ENCODE measurements around the gene F2R.

Gene F2R

DNA sequence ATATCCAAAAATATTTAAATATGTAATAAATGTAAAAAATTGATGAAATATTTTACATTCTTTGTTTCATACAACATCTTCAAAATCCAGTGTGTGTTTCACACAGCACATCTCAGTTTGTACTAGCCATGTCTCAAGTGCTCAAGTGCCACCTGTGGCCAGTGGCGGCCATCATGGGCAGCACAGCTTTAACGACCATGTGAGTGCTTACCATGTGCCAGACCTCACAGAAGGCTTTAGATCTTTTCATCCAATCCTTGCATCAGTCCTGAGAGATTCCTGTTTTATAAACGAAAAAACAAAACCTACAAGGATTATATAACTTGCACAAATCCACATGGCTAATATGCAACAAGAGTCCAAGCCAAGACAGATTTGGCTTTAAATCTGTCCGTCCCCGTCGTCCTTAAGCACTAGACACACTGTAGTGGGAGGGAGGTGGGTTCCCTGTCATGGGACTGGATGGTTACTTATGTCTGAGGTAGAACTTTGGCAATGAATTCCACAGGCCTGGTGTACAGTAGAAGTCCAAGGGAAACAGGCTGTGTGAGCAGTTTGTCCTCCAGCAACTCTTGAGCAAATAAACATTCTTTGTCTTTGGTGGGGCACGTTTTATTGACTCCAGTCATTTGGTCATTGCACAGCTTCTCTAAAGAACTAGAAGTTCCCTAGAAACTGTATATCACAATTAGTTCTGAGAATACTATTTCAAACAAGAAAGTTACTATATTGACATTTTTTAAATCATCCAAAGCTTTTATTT, 25.0 kb upstream of the F2R start:
- no peak for DNase-seq (ENCODE audit: low read depth, low spot score)

DNA sequence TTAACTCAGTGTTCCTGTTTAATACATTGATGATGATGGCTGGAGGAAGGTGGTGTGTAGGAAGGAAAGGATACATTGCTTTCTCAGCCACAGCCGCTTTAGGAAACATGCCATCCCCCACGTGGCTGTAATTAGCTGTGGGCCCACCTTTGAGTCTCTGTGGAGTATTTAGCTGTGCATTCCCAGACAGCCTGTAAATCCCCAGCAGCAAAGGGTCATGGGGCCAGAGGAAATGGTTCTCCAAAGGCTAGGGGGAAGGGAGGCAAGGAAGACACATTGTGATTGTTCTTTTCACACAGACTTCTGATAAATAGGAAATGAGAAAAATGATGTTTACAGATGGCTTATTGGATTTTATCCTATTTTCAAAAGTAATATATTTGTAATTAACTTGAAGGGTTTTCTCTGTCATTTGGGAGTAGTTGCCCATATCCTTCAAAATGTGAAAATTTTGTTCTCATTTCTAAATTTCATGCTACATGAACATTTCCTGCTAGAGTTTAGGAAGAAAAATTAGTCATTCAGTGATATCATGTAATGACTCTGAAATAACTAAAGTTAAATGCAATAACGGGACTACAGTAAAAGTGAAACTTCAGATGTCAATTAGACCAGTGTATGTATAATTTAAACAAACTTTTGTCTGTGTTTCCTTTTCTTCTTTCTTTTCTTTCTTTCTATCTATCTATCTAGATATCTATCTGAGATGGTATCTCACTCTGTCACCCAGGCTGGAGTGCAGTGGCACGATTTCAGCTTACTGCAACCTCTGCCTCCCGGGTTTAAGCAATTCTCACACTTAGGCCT, 24.3 kb upstream of the F2R start:
- DNase-seq (ENCODE audit: low read depth, low spot score) = peak; percentile 23

DNA sequence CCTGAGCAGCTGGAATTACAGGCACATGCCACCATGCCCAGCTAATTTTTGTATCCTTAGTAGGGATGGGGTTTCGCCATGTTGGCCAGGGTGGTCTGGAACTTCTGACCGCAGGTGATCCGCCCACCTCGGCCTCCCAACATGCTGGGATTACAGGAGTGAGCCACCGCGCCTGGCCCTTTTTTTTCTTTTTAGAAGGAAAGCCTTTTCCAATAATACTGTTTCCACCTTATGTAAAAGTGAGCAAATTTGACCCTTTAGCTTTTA, 23.7 kb upstream of the F2R start:
- DNase-seq (ENCODE audit: low read depth, low spot score) = no peak

DNA sequence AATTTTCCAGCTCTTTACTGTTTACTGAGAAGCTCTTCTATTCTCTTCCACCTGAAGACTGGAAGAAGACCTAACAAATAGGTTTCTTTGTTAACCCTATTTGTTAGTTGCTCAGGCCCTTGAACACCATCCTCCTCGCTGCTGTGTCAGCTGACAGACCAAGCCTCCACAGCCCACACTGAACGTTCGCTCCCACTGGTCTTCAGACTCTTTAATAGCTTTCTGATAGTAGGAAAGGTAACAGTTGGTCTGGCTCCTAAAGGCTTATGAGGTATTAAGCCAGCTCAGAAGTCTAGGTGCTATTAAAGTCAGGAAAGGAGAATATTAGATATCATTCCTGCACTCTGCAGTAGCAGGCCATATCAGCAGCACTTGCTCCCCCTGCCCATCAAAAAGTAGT, 23.3 kb upstream of the F2R start:
- DNase-seq (ENCODE audit: low read depth, low spot score) = no peak

DNA sequence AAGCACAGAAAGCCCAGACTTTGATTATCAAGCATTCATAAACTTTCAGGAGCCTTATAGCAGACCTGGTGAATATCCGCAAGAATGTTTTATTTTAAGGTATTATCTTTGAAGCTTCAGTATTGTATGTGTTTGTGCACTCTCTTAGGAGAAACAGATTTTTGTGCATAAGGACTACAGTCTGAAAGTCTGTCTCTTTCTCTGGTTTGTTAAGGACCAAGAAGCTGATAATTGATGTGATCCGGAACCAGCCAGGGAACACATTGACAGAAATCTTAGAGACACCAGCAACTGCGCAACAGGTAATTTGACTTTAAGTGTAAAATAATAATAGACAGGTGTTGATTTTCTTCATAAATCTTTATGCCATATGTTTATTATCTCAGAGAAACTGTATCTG, 22.8 kb upstream of the F2R start:
- DNase-seq (ENCODE audit: low read depth, low spot score) = no peak

DNA sequence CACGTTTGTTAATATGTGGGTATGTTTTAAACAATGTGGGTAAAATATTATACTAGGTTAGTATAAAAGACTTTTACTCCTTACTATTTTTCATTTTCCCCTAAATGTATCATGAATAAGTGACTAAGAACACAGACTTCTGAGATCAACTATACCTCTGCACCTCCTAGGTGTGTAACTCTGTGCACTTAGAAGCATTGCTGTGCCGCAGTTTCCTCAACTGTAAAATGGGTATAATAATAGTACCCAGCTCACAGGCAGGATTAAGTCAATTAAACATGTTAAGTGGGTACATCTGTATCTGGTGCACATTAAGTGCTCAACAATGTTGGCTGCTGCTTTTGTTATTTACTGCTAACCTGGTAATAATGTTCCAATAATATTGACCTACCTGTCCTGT, 21.6 kb upstream of the F2R start:
- DNase-seq (ENCODE audit: low read depth, low spot score) = no peak

DNA sequence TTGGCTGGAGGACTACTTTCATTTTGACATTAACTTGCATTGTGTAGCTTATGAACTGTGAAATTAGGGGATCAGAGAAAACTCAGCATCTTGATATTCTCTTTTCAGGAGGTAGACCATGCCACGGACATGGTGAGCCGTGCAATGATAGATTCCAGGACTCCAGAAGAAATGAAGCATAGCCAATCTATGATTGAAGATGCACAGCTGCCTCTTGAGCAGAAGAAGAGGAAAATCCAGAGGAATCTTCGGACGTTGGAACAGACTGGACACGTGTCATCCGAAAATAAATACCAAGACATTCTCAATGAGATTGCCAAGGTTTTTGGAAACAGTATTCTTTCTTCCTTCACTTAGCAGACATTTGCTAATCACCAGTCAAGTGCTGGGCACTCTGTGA, 20.6 kb upstream of the F2R start:
- no peak for DNase-seq (ENCODE audit: low read depth, low spot score)

DNA sequence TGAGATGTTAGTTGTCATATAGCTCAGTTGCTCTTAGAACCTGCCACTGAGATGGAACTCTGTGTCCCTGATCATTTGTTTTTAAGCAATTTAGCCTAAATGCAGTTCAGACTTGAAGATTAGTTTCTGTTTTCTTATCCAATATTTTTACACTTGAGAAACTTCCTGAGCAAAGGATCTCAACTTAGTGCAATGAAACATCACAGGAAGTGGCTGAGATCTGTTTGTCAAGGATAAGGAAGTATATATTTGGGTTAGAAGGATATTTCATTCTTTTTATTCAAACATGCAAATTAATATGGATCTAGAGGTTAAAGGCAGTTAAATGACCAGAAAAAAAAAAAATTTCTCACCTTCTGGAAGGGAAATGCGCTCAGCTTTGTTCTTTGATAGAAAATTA, 19.7 kb upstream of the F2R start:
- DNase-seq (ENCODE audit: low read depth, low spot score) = no peak

DNA sequence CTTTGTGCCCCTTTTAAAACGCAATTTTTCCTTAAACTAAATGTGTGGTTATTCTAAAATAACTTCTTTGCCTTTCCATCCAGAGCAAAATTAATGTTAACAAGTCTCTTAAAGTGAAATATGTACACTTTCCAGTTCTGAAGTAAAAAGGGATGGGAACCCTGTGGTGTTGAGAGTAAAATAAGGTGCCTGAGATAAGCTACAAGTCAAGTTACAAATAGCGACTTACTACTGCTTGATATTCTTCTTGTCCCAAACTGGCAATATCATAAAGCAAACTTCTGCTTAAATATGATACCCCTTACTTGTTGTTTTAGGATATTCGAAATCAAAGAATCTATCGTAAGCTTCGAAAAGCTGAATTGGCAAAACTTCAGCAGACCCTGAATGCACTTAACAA, 18.3 kb upstream of the F2R start:
- DNase-seq (ENCODE audit: low read depth, low spot score) = no peak

DNA sequence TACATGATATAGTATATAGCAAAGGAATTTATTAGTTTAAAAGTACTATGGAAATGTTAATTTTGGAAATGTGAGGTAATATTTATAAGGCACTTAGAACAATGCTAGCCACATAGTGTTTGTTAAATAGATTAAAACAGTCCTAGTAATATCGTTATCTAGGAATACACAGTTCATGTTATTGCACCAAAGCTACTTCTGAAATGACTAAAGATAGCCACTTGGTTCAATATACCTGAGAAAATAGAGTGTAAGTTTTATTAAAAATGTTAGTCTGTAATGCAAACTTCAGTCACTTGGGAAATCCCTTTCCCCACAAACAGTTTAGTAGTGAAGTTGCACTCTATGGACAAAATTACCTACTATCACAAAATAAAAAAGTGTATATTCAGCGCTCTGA, 15.4 kb upstream of the F2R start:
- DNase-seq (ENCODE audit: low read depth, low spot score) = no peak

DNA sequence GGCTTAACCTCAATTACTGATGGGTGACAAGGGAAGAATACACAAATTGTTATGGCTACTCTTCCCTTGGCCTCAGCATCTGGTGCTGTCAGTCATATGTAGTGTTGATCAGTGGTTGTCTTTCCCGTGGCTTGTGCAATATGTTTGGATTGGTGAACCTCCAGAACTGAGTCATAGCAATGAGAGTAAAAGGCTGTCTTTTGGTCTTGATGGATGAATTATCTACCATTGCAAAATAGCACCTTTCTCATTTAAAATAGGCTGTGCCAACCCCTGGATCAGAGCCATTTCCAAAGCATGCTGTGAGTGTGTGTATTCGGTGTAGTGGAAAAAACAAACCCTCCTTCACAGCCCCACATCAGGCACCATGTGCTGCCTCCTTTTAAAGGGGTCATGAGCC, 14.6 kb upstream of the F2R start:
- no peak for DNase-seq (ENCODE audit: low read depth, low spot score)

DNA sequence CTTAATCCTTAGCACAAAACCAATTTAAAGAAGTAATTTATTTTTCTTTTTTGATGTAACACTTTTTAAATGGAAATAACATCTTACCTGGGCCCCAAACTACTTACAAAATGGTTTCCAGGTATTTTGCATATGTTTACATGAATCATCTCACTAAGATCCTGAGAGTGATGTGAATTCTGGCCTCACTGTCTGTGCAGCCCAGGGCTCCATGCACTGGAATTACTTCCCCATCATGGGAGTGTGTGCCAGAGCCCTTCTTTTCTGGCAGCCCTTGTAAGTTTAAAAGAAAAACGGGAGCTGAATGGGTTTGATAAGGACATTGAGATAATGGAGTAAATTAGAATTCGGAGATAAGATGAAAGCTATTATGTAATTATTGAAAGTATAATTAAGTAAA, 12.2 kb upstream of the F2R start:
- no peak for DNase-seq (ENCODE audit: low read depth, low spot score)

DNA sequence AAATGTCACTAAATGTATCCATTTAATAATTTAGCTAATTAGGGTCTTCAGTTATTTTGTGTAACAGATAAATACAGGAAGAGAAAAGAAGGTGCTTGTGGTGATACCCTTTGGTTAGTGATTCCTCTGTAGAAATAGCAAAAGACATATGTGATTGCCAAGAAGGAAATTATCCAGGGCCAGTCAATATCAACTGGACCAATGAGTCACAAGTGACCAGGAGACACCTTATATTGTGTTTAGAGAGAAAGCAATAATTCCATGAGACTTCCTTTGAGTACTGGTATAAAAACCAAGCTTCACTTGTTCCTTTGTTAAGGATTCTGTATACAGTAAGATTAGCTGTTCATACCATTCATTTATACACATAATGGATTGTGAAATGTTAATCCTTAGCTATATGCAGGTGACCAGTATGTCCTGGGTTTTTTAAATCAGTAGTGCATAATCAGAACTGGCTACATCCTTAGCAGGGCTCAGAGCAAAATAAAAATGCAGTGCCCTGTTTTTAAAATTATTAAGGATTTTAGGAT, 11.7 kb upstream of the F2R start:
- DNase-seq (ENCODE audit: low read depth, low spot score) = no peak

DNA sequence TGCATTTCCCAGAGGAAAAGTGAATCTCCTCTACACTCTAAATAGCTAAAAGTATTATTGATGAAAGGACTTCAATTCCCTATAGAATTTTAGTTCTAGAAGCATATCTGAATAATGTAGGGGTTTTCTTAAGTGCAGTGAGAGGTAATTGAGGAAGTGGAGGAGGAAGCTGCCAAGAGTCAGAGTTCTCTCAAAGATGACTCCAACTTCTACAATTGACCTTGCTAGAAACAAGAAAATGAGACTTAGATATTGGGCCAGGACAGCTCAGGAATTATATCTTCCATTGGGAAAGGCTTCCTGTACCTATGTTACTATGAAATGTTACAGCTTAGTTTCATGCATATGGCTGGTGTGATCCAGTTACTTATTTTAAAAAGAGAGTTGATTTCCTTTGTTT, 10.4 kb upstream of the F2R start:
- no peak for DNase-seq (ENCODE audit: low read depth, low spot score)

DNA sequence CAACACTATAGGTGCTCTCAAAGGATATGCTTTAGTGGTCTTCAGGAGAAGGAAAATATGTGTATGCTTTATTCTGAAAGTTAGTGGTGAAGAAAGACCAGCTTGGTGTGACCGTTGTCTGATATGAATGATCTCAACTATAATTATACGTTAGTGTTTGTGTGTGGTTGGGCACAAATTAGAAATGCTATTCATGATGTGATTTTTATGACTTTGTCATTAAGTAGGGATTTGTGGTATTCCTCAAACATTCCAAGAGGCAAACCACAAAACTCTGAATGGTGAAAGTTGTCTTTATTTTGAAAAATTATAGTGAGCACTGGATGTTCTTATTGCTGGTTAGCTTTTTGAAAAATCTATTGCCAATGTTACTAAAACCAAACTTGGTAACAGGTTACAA, 6.2 kb upstream of the F2R start:
- no peak for DNase-seq (ENCODE audit: low read depth, low spot score)

DNA sequence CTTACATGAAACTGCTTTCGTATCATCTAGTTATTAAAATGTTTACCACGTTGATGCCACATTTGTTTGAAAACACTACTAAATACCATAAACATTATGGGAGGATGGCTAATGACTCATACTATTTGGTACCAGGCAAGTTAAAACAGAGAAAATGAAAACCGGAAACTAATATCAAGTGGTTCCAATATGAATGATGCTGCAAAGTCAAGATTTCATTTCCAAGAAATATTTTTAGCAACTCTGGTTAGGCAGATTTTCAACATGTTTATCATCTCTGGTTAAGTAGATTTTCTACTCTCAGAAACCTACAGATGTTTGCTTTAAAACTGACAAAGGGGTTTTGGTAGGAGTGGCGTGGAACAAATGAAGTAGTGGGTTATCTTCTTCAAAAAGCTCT, 4.9 kb upstream of the F2R start:
- DNase-seq (ENCODE audit: low read depth, low spot score) = no peak

DNA sequence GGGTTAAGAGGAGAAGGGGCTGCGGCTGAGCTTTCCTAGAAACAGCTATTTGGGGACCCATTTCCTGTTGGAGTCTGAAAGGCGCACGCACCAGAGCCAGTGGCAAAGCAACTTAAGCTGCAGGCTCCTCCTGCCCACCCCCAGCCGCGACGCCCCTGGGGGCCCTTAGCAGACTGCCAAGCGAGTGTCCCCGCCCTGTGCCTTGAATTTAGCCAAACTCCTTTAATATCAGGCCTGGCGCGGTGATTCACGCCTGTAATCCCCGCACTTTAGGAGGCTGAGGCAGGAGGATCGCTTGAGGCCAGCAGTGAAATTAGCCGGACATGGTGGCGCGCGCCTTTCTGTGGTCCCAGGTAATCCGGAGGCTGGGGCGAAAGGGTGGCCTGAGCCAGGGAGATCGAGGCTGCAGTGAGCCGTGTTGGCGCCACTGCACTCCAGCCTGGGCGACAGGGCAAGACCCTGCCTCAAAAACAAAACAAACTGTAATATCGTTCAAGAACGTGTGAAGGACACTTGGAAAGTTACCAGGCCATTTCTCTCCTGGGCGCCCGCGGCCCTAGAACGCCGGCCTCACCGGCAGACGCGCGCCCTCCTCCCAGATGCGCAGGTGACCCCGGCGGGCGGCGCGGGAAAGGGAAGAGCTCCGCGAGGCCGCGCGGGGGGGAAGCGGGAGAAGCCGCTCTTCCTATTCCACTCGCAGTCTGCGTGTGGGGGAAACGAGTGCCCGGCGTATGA, 1.0 kb upstream of the F2R start:
- peak; percentile 61 for DNase-seq (ENCODE audit: low read depth, low spot score)

DNA sequence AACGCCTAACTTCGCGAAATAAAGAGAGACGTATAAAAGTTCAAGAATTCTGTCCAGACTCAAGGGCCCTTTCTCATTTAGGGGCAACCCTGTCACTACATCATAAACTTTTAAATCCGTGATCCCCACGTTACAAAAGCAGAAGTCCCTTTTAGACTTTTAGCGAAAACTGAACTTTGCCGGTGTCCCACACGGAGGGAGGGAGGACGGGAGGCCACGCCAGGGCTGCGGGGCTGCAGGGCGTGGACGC, 515 bp upstream of the F2R start:
- DNase-seq (ENCODE audit: low read depth, low spot score) = no peak

DNA sequence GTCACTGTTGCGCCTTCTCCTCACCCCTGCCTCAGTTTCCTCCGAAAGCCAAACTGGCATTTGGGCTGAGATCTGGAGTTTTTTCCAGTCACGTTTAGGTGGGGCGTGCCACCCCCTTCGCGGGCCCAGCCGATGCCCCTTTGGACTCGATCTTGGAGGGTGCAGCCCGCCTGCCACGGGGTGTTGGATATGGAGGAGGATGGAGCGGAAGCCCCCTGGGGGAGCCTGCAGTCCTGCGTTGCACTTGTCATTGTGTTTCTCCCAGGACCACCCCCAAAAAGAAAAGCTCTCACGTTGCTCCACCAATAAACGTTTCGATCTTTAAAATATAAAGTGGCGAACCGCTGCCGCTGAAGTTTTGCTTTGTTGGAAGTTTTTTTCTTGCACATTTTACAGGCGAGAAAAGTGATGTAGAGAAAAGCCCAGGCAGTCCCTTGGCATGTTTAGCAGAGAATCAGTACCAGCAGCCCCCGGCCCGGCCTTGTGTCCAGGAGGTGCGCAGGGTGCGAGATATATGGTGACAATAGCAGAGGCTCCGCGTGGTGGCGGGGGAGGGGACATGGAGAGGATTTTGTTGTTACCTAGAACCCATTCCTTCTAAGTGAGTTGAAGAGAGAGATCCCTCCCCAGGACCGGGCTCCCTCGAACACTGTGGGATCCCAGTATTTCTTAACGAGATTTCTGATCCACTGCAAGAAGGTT, 681 bp downstream of the F2R start:
- peak; percentile 60 for DNase-seq (ENCODE audit: low read depth, low spot score)

DNA sequence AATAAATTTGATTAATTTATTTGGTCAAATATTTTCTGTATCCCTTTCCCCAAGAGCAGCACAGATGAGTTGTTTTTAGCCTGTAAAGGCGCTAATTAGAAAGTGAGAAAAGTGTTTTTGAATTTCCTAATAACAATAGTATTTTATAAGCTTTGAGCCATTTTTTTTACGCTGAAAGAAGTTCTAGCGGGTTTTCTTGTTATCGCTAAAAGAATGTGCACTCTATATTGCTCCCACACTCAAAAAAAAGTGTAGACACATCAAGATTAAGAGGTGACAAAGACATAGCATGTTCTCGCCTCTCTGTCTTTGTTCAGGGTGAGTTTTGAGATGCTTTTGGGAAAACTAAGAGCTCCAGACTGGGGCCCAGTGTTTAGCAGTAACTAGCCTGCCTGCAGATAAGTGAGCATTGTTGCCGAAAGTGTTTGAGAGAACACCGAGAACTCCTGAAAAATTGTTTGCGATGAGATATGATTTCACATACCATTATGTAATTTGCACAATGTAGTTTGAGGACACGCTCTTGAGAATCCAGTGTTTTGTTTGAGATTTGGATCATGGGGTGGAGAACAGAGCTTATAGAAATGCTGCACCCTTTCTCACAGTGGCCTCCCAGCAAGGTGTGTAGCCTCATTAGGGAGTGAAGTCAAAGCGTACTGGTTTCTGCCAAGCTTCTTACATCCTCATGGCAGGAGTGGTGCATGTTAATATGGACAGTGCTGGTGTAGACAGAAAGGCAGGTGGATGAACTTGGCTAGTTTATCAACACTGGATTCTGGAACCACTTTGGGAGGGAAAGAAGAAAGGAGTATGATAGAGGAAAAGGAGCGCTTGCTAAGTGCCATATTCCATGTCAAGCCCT, 1.5 kb downstream of the F2R start:
- no peak for DNase-seq (ENCODE audit: low read depth, low spot score)

DNA sequence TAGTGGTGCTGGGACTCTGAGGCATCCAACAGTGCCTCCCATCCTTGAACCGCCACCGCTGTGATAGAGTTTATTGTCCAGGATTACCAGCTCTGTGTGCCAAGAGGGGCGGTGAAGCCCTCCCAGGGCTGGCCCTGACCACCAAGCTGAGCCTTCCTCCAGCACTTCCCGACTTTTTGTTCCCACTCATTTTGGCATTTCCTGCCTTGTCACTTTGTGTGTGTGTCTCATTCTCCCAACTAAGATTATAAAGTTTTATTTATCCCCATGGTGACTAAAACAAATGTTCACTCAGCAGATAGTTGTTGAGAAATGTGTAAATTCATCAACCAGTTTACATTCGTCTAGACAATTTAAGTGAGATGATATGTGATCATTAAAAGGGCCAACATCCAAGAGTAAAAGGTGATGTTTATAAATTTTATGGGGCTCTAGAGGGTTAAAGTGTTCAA, 2.5 kb downstream of the F2R start:
- no peak for DNase-seq (ENCODE audit: low read depth, low spot score)

Measured in ELF-1 (cell line).